ENCODE measurements around the gene SKP2. TPM values are rescaled to one million over a fixed set of nuclear protein-coding genes. Genes with fewer than 3 reads are reported as not detected.
A peak's percentile ranks its signal among the peaks of the same experiment; 100 is the strongest.

Gene SKP2
- total and polyA plus RNA-seq, 2 experiments from 2014 or later, result 64.6 to 103 TPM

DNA sequence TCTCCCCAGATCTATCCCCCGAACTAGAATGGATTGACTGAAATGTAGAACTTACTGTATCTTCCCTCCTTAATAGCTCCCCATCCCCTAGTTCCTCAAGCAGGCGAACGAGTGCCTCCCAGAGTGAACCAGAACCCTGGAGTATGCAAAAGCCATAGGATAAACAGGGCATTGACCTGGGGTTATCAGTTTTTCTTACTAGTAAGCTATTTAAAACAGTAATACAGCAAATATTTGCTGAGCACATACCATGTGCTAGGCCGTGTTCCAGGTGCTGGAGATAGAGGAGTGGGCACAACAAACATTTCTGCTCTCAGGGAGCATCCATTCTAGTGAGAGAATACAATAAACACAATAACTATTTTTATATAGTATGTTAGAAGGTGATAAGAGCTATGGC lies 1.8 kb downstream of the SKP2 start:
- H2AFZ ChIP-seq, result no peak overlapping the region
- no peak for DNase-seq (ENCODE audit: low spot score)

DNA sequence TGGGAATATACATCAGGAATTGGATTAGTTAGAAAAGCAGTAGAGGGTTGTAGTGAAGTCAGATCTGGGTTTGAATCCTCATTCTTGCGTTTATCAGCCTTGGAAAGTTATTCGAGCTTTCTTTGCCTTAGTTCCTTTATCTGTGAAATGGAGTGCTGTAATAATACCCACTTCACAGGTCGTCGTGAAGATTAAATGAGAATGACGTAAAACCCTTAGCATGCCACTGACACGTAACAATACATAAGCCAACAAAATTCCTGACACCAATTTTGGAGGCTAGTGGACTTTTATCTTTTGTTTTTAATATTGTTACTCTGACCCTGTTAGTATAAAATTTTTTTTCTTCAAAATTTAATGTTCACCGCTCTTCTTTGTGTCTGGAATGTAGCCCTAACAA lies 3.4 kb downstream of the SKP2 start:
- Histone ChIP-seq H3K4me2 (peak overlapping the region; percentile 88), H3K36me3 (replicated peaks; ENCODE audit: insufficient read depth, low read depth) (no peaks in the 10 kb centered on the region), H3K9me3 (ENCODE audit: low read depth) (no peaks in the 10 kb centered on the region), H3K4me3 (no peak overlapping the region), H3K4me1 (ENCODE audit: insufficient read depth) (peaks cover 59% of the 10 kb centered on the region), H2AFZ (no peak overlapping the region), H4K20me1 (ENCODE audit: insufficient read depth, poor library complexity, severe bottlenecking) (no peaks in the 10 kb centered on the region), H3K27ac (peak overlapping the region; percentile 75), H3K9me2 (replicated peaks; ENCODE audit: insufficient read depth) (no peaks in the 10 kb centered on the region), H3K79me2 (peaks cover 76% of the 10 kb centered on the region), H3K27me3 (no peaks in the 10 kb centered on the region)
- WGBS (ENCODE audit: low lambda C conversion rate, missing lambda C conversion rate), result 77% methylated on average over 7 of the region's 7 CpGs
- TF ChIP-seq CTCF (IDR thresholded peaks at IDR 0.05; ENCODE audit: poor library complexity) (no peak), EZH2 (IDR thresholded peaks at IDR 0.05; ENCODE audit: borderline replicate concordance) (no peak), EZH2phosphoT487 (IDR thresholded peaks at IDR 0.05; ENCODE audit: low read depth, severe bottlenecking, unreplicated experiment) (no peak)
- no peak for DNase-seq (ENCODE audit: low spot score)

More for the DNA sequence above, 1.8 kb downstream of the SKP2 start:
- no peaks in the 10 kb centered on the region for H3K9me3 ChIP-seq (ENCODE audit: low read depth)
- 38% methylated on average over 4 of the region's 4 CpGs for WGBS (ENCODE audit: low lambda C conversion rate, missing lambda C conversion rate)
- H3K36me3 ChIP-seq (replicated peaks; ENCODE audit: insufficient read depth, low read depth), result no peaks in the 10 kb centered on the region
- peaks cover 52% of the 10 kb centered on the region for H3K4me1 ChIP-seq (ENCODE audit: insufficient read depth)
- peak overlapping the region; percentile 72 for H3K27ac ChIP-seq
- TF ChIP-seq EZH2phosphoT487 (IDR thresholded peaks at IDR 0.05; ENCODE audit: low read depth, severe bottlenecking, unreplicated experiment) (no peak), CTCF (IDR thresholded peaks at IDR 0.05; ENCODE audit: poor library complexity) (no peak), EZH2 (IDR thresholded peaks at IDR 0.05; ENCODE audit: borderline replicate concordance) (no peak)
- H3K79me2 ChIP-seq, result peaks cover 76% of the 10 kb centered on the region
- no peaks in the 10 kb centered on the region for H4K20me1 ChIP-seq (ENCODE audit: insufficient read depth, poor library complexity, severe bottlenecking)
- H3K4me3 ChIP-seq, result no peak overlapping the region
- no peaks in the 10 kb centered on the region for H3K27me3 ChIP-seq
- H3K9me2 ChIP-seq (replicated peaks; ENCODE audit: insufficient read depth), result no peaks in the 10 kb centered on the region
- H3K4me2 ChIP-seq, result peak overlapping the region; percentile 88

- H4K20me1 ChIP-seq (ENCODE audit: insufficient read depth, poor library complexity, severe bottlenecking), result no peaks in the 10 kb centered on the region
- H3K27me3 ChIP-seq, result no peaks in the 10 kb centered on the region
- H3K4me3 ChIP-seq, result no peak overlapping the region
- H2AFZ ChIP-seq, result no peak overlapping the region
- DNase-seq (ENCODE audit: low spot score), result peak; percentile 36
- H3K27ac ChIP-seq, result peak overlapping the region; percentile 75
- peak overlapping the region; percentile 64 for H3K4me2 ChIP-seq
- 33% methylated on average over 4 of the region's 4 CpGs for WGBS (ENCODE audit: low lambda C conversion rate, missing lambda C conversion rate)
- H3K9me2 ChIP-seq (replicated peaks; ENCODE audit: insufficient read depth), result no peaks in the 10 kb centered on the region
- TF ChIP-seq EZH2 (IDR thresholded peaks at IDR 0.05; ENCODE audit: borderline replicate concordance), result no peak
- TF ChIP-seq EZH2phosphoT487 (IDR thresholded peaks at IDR 0.05; ENCODE audit: low read depth, severe bottlenecking, unreplicated experiment), result no peak
- TF ChIP-seq CTCF (IDR thresholded peaks at IDR 0.05; ENCODE audit: poor library complexity), result no peak
- H3K79me2 ChIP-seq, result peaks cover 79% of the 10 kb centered on the region
- H3K9me3 ChIP-seq (ENCODE audit: low read depth), result no peaks in the 10 kb centered on the region
- peaks cover 64% of the 10 kb centered on the region for H3K4me1 ChIP-seq (ENCODE audit: insufficient read depth)
- no peaks in the 10 kb centered on the region for H3K36me3 ChIP-seq (replicated peaks; ENCODE audit: insufficient read depth, low read depth)
Measured at GRCh38 chr5:36156121-36156601, 4.2 kb downstream of the SKP2 start.

Data from hepatocyte (in vitro differentiated cells).